ENCODE data around the gene TBCC.
"Not testable (repeated sequence)": the region's sequence is repeated elsewhere in the genome, so short reads cannot be mapped to it uniquely, and the experiment has no call there.

The TBCC gene, protein sequence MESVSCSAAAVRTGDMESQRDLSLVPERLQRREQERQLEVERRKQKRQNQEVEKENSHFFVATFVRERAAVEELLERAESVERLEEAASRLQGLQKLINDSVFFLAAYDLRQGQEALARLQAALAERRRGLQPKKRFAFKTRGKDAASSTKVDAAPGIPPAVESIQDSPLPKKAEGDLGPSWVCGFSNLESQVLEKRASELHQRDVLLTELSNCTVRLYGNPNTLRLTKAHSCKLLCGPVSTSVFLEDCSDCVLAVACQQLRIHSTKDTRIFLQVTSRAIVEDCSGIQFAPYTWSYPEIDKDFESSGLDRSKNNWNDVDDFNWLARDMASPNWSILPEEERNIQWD

DNA sequence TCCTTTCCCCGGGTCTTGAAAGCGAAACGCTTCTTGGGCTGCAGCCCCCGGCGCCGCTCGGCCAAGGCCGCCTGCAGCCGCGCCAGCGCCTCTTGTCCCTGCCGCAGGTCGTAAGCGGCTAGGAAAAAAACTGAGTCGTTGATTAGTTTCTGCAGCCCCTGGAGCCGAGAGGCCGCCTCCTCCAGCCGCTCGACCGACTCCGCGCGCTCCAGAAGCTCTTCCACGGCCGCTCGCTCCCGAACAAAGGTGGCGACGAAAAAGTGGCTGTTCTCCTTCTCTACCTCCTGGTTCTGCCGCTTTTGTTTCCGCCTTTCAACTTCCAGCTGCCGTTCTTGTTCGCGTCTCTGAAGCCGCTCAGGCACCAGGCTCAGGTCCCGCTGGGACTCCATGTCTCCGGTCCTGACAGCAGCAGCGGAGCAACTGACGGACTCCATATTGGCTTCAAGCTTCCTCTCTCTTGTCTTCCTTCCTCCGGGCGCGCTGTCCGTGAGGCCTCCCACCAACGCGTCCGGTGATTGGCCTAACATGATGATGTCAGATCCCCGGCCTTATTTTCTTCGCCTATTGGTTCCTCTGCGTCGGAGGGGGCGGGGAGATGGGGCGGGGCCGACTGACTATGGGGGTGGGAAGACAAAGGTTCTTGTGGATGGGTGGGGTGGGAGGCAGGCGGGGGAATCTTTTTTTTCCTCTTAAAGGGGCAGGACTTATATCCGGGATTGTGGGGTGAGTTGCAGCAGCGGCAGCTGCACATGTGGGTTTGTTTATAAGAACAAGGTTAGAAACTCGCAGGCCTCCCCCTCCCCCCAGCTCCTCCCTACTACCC is at the start of gene TBCC:
Gene TBCC, minus strand, starts transcription at position 464 of the 823 bp plus-strand sequence. Its CDS starts 30 bp downstream, at position 434.
- DNase-seq (ENCODE audit: low read depth in 2 of 2): peak; percentile 86 to 89

DNA sequence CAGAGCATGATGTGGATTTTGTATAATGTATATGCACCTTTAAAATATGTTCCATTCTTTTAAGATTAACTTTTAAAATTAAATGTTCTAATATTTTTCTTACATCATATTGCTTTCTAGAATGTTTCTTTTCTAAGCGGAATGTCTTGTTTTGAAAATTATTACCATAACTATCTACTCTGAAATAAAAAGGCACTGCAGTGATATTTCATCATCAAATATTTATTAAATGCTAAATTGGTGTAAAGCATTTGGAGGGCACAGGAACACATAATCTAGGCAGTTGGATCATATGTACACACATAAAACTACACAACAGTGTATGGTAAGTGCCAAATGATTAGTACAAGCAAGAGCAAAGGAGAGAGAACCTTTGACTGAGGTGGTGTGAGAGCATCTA is 49.7 kb upstream of the TBCC start:
- no peak for DNase-seq (ENCODE audit: low read depth in 2 of 2)

DNA sequence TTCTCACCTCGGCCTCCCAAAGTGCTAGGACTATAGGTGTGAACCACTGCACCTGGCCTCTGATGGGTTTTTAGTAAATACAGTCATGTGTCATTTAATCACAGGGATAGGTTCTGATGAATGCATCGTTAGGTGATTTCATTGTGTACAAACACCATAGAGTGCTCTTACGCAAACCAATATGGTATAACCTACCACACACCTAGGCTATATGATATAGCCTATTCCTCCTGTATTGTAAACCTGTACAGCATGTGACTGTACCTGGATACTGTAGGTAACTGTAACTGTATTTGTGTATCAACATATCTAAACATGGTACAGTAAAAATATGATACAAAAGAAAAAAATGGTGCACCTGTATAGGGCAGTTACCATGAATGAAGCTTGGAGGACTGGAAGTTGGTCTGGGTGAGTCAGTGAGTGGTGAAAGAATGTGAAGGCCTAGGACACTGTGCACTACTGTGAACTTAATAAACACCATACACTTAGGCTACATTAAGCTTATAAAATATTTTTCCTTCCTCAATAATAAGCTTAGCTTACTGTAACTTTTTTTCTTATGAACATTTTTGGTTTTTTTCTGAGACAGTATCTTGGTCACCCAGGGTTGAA is 45.9 kb upstream of the TBCC start:
- DNase-seq (ENCODE audit: low read depth in 2 of 2): no peak

DNA sequence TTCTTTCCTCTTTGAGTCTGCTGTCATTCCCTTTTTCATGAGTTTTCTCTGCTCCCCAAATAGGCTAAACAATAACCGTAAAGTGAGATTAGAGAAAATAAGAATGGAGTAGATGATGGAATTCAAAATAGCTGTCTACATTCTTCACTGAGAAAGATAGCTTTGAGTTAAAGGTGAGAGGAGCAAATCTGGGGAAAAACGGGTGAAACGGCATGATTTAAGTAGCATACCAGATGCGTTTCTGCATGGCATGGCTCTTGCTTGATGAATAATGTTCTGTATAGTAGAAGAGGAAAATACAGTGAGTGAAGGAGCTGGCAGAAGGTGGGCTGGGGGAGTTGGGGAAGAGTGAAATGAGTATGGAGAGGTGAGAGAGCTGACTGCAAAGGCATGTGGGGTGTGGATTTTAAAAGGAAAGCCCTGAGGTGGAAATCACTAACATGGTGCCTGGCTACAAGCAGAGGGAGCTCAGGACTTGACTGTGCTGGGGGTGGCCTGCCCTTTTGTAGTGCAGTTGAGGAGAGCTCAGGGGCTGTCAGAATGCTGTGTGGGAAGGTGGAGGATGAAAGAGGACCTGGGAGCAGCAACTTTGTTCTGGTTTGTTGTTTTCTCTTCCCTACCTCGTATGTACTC is 44.8 kb upstream of the TBCC start:
- no peak for DNase-seq (ENCODE audit: low read depth in 2 of 2)

DNA sequence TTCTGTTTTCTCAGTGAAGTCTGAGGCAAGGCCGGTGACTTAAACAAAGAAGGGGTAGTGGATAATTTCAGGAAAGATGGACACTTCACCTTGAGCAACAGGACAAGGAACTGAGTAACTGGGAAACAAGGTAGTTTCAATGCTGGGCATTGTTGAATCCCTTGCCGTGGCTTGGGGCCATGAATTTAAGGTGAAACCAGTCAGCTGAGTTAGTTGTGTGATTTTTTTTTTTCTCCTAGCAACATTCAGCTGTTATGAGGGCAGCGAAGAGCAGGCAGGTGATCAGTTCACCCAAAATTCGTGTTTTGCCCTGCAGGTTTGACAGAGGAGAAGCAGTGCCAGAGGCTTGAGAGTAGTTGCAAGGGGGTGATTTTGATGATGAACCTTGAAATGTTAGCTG is 42.8 kb upstream of the TBCC start:
- no peak for DNase-seq (ENCODE audit: low read depth in 2 of 2)

DNA sequence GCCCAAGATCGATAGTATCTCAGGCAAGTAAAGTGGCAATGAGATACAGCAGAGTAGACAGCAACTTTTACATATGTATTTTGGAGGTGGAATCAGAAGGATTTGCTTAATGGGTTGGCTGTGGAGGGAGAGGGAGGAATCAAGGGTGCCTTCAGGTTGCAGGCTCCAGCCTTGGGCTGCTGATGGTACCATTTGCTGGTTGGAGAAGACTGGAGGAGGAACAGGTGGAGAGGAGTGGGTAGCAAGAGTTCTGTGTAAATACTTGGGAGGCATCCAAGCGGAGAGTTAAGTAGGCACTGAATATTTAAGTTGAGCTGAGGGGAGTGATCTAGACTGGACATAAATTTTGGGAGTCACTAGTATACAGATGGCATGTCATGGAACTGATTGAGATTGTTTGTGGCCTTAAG is 41.2 kb upstream of the TBCC start:
- no peak for DNase-seq (ENCODE audit: low read depth in 2 of 2)

DNA sequence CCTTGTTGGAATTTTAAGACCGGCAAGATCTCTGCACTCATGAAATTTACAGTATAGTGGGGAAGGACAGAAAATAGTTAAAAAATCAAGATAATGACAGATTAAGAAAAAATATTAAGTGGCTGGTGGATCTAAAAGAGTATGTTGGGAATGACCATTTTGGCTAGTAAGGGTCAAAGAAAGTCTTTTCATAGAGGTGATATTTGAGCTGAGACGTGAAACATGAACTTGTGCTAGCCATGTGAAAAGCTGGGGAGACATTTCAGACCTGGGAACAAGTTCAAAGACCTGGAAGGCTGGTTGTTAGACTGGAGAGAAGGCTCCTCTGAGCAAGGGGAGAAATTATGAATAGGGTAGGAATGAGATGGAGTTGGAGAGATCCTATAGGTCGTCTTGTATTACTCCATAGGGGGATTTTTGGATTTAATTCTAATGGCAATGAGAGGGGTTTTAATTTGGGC is 40.7 kb upstream of the TBCC start:
- DNase-seq (ENCODE audit: low read depth in 2 of 2): no peak

DNA sequence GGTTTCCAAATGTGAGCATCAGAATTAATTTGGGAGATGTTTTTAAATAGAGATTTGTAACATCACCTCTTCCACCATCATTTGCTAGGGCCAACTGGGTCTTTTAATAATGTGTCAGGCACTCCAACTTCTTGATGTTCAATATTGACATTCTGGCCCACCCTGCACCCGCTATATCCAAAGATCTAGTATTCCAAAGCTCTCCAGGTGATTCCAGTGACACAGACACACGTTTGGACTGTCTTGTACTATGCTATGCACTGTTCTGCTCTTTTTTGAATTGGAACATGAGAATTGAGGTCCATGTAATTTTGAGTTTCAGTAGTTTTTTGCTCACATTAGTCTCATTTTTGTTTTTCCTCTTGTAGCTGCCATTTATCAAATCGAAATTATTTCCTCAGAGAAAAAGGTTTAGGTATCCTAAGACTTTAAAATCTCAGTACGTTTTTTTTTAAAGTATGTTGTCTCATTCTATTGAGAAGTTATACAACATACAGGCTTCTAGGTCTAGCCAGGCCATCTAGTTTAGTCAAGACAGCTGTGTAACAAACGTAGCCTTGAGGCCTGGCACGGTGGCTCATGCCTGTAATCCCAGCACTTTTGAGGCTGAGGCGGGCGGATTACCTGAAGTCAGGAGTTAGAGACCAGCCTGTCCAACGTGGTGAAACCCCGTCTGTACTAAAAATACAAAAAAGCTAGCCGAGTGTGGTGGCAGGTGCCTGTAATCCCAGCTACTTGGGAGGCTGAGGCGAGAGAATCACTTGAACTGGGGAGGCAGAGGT is 39.0 kb upstream of the TBCC start:
- no peak for DNase-seq (ENCODE audit: low read depth in 2 of 2)

DNA sequence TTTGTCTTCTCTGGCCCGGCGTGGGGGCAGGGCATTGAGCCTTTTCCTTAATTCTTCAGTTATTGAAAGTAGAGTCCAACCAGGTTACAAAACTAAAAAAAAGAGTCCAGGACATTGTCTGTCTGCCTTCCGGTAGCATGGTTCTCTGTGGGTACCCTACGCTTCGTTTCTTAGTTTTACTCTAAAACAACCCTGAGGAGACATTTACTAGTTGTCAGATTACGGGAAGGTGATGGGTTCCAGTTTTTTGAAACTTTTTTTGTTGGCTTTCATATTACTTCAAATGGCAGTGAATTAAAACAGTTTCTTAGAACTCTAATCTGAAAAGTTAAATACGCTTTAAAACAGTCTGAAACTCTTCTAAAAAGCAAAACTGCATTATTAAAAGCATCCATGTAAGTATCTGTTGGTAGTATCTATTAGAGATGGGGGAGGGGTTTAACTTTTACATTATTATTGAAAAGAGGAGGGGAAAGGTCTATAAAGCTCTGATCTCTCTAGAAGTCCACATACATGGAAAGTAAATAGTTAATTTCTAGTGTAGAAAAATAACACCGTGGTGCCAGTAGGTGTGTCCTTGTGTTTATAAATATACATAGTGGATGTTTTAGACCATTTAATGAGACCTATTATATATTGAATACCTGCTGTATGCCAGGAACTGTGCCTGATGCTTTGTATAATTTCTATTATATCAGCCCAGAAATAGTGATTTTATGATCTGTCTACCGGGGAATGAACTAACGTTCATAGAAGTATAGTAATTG is 38.2 kb upstream of the TBCC start:
- no peak for DNase-seq (ENCODE audit: low read depth in 2 of 2)

DNA sequence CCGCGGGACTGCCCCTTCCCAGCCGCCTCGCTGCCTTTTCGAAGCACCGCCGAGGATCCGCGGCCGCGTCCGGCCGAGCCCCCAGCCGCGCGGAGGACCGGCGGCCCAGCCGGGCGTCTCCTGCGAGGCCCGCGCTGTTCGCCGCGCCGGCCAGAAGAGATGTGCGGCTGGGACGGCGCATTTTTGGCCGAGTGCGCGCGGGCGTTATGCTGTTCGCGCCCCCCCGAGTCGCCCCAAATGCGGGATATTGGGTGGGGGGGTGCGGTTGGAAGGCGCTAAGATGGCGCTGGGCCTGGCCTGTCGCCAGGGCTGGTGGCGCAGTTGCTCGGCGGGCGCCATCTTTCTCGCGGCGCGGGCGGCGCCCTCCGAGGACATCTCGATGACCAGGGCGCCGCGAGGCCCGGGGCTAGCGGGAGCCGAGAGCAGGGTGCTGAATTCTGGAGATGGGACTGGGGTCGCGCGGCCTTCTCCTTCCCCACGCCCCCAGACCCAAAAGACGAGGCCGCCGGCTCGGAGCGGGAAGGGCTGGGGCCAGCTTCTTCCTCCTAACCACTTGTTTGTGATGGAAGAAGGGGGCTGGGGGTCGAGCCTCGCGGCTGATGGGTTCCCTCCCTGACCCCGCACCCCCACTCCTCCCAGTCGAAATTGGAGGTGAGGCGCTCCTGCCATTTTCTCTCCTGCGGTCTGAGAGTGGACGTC is 37.4 kb upstream of the TBCC start:
- peak; percentile 49 to 50 for DNase-seq (ENCODE audit: low read depth in 2 of 2)

DNA sequence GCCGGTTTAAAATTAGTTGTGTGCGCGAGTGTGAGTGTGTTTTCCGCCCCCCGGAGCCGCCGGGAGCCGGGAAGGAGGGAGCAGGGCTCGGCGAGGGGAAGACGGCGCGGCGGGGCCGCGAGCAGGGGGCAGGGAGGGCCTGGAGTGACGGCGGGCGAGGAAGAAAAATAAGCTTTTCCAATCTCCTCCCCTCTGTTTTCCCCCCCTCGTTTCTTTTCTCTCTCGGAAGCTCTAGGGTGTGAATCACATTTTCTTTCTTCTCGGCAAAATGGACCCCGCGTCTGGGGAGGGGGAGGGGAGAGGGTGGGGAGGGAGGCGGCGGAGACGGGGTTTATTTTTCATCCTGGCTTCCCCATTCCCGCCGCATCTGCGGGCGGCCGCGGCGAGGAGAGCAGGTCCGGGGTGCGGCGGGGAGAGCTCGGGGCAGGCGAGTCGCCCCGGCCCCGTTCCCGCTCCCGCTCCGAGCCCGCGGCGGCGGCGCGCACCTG is 36.8 kb upstream of the TBCC start:
- peak; percentile 49 to 52 for DNase-seq (ENCODE audit: low read depth in 2 of 2)

DNA sequence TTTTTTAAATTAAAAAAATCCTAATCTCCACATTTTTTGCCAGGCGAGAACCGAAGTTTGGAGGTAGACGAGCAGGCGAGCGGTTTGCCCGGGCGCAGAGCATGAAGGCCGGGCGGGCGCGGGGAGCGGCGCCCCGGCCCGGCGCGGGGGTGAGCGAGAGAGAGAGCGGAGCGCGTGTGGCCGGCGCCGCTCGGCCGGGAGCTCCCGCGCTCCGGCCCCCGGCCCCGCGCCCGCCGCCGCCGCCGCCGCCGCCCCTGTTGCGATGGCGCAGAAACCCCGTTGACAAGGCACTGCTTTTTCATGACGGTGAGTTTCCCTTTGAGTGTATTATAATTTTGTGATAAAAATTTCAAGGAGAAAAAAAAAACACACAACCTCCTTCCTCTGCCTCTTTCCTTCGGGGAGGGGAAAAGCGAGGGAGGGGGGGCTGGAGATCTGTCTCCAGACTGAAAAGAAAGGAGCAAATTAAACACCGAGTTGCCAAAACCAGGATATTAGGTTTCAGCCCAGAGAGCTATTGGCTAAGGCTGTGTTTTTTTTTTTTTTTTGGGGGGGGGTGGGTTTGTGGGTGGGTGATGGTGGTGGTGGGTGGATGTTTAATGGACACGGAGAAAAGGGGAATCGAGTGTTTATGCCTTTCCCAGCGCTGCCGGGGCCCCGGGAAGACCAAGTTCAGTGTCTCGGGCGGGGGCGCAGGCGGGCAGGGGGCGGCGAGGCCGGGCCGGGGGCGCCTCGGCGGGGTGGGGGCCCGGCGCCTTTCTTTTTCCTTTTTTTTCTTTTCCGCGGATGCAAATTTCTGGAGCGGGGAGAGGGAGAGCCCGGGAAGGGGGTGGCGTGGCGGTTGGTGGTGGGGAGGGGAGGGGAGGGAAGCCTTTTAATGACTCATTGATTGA is 36.1 kb upstream of the TBCC start, which contains the start of gene BICRAL:
Gene BICRAL, plus strand, starts transcription at position 257 of the 893 bp plus-strand sequence. CDS start 39,971 bp downstream, outside the sequence.
- peak in 1 of 2 donors; percentile 38 for DNase-seq (ENCODE audit: low read depth in 2 of 2)

DNA sequence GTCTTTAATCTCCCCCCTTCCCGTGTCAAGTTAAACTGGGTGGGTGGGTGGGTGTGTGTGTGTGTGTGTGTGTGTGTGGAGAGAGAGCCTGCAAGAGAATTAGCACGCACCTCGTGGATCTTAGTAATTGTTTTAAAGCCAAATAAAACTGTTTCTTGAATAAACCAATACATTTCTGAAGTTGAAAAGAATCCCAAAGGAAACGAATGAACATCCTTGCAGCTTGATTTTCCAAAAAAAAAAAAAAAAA is 35.6 kb upstream of the TBCC start:
- no peak for DNase-seq (ENCODE audit: low read depth in 2 of 2)

DNA sequence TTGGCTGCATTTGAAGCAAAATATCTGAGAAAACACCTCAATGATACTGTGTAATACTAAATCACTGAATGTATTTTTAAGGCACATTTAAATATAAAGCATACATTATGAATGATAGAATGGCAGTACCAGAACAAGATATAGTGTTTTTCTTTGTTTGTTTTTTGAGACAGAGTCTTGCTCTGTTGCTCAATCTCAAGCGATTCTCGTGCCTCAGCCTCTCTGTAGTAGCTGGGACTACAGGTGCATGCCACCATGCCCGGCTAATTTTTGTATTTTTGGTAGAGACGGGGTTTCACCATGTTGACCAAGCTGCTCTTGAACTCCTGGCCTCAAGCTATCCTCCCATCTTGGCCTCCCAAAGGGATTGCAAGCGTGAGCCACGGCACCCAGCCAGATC is 33.6 kb upstream of the TBCC start:
- DNase-seq (ENCODE audit: low read depth in 2 of 2): no peak

DNA sequence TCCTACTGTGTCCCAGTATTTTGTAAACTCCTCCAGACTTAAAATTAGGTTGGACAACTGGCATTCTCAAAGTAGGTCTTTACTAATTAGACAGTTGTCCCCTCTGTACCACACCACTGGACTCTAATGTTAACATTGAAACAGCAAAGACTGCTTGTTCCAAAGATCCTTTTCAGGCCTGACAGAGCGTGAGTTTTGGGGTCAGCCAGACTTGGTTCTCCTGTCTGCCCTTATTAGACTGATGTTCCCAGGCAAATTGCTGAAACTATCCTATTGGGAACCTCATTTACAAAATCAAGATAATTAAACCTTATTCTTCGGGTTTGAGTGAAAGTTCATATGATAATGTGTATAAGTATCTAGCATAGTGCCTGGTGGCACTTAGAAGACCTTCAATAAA is 32.2 kb upstream of the TBCC start:
- DNase-seq (ENCODE audit: low read depth in 2 of 2): no peak

DNA sequence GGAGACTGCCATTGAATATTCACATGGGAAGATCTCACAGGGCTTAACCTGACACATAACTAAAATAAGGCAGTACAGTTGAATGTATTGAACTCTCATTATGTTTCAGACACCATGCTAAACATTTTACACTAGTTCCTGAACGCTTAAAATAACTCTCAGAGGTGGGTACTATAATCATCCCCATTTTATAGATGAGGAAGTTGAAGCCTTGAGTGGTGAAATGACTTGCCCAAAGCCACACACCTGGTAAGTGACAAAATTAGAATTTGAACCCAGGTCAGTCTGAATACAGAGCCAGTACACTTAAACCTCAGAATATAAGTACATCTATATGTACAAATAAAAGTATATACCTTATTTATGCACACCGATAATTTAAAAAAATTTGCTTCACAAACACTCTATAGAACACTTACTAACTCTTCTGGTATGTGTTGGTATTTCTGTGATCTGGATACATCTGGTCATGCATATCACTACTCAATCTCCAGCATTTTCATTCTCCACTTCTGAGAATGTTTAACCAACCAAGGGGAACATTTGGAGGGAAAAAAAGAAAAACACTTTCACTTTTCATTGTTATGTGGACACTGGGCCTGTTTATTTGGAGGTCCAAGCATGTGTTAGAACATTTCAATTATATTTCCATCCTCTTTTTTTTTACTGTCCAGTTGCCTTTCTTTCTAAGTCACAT is 31.4 kb upstream of the TBCC start:
- no peak for DNase-seq (ENCODE audit: low read depth in 2 of 2)

DNA sequence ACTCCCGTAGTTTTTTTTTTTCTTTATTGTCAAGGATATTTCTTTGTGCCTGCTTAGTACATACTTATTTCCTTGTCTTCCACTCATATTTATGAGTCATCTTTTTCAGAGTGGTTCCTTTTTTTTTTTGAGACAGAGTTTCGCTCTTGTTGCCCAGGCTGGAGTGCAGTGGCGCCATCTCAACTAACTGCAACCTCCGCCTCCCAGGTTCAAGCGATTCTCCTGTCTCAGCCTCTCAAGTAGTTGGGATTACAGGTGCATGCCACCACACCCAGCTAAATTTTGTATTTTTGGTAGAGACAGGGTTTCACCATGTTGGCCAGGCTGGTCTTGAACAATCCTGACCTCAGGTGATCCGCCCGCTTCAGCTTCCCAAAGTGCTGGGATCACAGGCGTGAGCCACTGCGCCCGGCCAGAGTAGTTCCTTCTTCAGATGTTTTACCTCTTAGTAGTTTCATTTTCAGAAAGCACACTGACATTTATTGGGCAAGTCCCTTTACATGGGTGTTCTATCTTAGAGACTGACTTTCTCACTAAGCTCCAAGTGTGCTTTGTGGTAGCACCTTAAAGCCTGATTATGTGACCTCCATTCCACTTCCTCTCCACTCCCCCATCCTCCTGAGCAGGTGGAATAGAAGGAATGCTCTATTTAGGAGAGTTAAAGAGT is 29.1 kb upstream of the TBCC start:
- DNase-seq (ENCODE audit: low read depth in 2 of 2): not testable (repeated sequence)

DNA sequence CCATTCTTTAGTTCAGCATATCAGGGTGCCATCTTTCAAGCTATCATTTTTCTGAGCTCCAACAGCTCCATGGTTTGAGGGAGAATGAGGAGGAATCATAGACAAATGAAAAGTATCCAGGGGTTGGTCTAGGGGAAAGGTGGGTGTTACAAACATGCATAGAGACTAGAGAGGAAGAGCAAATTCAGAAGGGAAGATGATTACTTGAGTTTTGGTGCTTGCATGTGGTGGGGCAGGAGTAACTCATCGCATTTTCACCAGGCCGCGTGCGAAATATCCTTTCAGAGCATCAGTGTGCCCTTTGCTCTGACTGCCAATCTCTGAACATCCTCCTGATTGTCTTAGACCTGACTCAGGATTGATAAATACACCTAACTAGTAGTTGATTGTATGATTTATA is 28.3 kb upstream of the TBCC start:
- no peak for DNase-seq (ENCODE audit: low read depth in 2 of 2)

Data from stimulated activated CD8-positive, alpha-beta memory T cell treated with anti-CD3 and anti-CD28 coated beads, Interleukin-15, amount 100 ng/mL, for 48 hours (primary cell).